ENCODE data around the gene THSD7B.

Gene THSD7B

DNA sequence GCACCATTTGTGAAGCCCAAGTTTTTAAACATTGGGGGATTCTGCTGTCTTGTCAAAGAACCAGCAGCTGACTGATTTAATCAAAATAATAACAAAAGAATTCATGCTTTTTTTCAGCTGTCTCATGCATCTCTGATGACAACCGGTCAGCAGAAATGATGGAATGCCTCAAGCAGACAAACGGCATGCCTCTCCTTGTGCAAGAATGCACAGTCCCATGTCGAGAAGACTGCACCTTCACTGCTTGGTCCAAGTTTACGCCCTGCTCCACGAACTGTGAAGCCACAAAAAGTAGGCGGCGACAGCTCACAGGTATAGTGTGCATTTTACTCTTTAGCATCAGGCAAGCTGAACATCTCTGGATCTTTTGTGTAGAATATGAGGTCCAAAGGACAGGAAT, 640.2 kb downstream of the THSD7B start:
- no peak for DNase-seq

DNA sequence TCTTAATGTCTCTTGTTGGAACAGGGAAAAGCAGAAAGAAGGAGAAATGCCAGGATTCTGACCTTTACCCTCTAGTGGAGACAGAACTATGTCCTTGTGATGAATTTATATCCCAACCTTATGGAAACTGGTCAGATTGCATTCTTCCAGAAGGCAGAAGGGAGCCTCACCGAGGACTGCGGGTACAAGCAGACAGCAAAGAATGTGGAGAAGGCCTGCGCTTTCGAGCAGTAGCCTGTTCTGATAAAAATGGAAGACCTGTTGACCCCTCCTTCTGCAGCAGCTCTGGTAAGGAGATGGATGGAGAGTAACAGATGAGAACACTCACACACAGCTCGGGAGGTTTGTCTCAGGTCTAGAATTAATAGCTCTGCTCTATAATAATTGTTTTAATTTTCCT, 646.2 kb downstream of the THSD7B start:
- DNase-seq = no peak

DNA sequence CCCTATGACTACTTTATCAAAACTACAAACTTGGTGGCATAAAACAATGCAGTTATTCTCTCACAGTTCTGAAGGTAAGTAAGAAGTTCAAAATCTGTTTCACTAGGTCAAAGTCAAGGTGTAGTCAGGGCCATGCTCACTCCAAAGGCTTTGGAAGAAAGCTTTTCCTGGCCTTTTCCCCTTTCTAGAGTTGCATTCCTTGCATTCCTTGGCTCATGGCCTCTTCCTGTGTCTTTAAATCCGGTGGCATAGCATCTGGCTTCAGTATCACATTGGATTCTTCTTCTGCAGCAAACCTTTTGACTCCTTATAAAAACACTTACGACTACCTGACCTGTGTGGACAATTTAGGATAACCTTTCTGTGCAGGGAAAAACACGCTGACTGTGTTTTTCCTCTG, 655.4 kb downstream of the THSD7B start:
- DNase-seq = no peak

- no peak for DNase-seq
Observed at GRCh38 chr2:137435162-137435561, 669.8 kb downstream of the THSD7B start.

GRCh38 chr2:137437386-137437785, 672.0 kb downstream of the THSD7B start:
- DNase-seq = no peak

- DNase-seq = no peak
Observed at GRCh38 chr2:137444970-137445369, 679.6 kb downstream of the THSD7B start.

DNA sequence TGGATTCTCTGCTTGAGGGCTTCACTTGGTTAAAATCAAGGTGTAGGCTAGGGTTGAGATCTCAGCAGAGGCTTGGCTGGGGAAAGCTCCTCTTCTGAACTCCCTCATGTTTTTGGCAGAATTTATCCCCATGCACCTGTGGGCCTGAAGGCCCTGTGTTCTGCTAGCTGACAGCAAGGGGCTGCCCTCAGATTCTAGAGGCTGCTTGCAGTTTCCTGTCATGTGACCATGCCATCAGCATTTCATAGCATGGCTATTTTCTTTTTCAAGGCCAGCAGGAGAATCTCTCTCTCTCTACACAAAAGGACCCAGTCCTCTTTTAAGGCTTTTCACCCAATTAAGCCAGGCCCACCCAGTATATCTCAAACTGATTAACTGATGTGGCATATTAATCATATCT, 684.1 kb downstream of the THSD7B start:
- no peak for DNase-seq

GRCh38 chr2:137454886-137455285, 689.5 kb downstream of the THSD7B start:
- no peak for DNase-seq

DNA sequence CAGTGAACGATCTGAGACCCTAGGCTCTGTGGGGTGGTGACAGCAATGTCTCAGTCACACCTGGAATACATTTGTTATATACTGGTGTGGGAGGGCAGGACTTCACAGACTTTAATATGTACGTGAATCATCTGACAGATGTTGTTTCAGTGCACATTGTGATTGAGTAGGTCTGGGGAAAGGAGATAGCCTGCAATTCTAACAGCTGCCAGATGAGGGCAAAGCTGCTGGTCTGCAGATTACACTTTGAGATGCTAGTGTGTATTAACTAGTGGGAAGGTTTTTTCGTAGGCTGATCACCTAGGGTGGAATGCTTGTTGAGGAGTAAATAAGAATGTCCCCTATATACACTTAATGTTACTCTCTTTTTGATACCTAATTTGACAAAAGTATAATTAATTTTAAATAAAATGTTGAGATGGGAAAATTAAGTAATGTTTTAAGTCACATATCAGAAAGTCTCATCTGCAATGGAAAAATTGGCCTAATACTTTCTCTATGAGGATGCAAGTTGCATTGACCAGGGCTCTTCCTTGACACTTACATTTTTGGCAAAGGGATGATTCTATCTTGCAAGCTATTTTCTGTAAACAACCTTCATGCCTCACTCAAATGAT, 702.0 kb downstream of the THSD7B start:
- no peak for DNase-seq

- DNase-seq = no peak
Observed at GRCh38 chr2:137493261-137493660, 727.9 kb downstream of the THSD7B start.

GRCh38 chr2:137500599-137500998, 735.3 kb downstream of the THSD7B start:
- DNase-seq = no peak

GRCh38 chr2:137507237-137507636, 741.9 kb downstream of the THSD7B start:
- DNase-seq = no peak

- no peak for DNase-seq
Observed at GRCh38 chr2:137508739-137509384, 743.5 kb downstream of the THSD7B start.

DNA sequence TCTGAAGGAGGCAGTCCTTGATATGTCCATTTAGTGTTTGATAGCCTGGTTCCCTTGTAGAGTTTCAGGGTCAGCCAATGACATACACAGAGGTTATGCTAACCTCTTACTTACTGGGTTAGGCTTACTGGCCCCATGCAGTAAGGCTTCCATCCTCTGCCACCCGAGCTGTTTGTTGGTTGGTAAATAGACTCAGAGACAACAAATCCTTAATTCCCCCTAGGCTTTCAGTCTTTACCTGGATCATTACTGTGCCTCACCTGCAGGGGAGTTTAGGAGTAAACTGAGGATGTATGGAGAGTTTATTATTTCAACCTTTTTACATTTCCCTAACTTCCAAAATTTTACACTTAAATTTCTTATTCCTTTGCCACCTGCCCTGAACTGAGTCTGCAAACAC, 746.2 kb downstream of the THSD7B start:
- no peak for DNase-seq

- DNase-seq = no peak
Observed at GRCh38 chr2:137521653-137522619, 756.6 kb downstream of the THSD7B start.

- DNase-seq = no peak
Observed at GRCh38 chr2:137522620-137523011, 757.3 kb downstream of the THSD7B start.

DNA sequence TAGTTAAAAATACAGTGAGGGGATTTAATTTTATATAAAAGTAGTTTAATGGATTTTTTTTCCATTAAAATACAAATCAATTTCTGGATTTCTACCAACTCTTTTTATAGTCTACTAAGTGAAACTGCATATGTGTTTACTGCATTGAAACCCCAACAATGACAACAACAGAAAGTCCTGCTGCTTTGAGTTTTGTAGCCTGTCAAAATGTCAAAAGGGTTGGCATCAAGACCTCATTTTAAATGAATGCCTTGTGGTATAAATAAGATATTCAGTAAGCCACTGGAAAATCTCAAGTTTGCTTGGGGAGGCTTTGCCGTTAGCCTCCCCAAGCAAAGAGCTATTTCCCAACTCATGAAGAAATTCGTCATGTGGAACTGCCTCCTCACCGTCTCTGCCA, 758.6 kb downstream of the THSD7B start:
- no peak for DNase-seq

DNA sequence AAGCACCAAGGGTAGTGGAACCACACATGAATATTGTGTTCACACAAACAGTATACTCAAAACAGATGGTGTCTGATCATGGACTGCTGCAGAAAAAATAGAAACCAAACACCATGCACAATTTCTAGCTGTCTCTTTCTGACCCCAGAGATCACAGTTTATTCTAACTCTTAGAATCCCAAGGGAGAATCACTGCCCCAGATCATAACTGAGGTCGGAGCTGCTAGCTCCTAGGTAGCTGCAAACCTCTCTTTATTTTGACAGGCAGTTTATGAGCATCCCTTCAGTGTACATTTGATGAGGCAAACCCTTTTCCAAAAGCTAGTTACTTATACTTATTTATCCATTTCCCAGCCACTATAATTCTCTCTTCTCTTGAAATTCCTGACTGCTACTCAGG, 759.8 kb downstream of the THSD7B start:
- no peak for DNase-seq

DNA sequence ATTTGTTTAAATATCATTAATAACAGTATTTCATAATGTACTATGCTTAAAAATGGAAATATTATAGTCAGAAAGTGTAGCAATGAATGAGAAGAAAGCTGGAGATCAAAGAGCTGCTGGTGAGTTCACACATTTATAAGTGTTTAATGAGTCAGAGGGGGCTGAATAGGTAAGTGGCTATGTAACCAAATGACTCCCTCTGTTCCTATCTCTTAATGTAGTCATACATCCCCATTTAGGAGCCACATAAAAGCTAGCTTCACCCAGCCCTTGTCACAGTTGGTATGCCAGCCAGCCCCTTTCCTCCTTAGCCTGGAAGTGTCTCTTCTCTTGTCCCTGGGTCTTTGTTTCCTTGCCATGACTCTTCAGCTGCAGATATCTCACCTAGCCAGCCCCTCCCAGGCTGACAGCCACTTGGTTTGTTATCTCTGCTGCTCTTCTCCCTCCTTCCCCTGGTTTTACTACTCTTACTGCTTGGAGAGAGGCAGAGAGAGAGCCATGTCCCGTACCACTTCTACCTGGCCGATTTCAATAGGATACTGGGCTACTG, 760.4 kb downstream of the THSD7B start:
- no peak for DNase-seq

DNA sequence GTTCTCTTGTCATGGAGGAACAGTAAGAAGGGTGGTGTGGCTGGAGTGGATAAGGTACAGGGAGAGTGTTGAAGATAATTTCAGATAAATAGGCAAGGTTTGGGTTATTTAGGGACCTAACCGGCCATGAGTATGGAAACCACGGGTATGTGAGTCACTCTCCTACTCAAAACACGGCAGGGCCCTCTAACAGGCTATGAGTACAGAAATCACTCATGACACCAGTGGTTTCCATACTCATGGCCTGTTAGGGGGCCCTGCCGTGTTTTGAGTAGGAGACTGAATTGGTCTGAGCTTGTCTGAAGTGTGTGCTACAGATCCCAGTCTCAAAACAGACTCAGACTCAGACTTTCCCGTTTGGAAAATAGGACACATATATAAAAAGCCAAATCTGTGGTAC, 770.6 kb downstream of the THSD7B start:
- no peak for DNase-seq

DNA sequence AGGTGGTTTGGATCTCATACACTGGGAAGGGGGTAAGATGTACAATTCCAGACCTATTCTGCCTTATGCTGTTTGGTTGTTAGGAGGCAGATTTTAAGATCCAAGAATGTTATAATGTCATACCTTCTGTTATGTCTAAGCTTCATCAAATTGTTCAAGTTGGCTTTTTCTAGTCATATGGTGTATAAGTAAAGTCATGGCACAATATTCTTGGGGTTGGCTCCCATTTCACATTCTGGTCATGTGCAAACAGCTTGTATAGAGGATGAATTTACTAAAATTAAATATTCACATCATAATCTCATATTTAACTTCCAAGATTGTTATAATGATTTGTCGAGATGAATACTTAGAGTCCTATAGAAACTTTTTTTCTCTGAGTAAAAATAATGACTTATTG, 774.0 kb downstream of the THSD7B start:
- DNase-seq = no peak

DNA sequence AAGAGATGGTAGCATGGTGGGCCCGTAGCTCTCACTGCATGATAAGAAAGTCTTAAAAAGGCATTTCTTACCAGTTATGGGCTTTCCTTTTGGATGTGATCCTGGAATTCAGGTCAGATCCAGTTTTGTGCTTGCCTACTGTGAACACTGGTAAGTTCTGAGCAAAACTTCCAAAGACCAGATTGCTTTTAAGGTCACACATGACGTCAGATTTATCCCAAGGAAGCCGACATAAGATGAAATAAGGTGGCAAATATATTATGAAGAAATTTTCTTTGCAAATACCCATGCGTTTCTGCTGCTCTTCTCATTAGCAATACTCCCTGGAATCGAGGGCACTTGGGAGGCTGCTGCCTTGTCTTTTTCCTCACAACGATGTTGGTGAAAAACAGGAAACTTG, 782.5 kb downstream of the THSD7B start:
- DNase-seq = no peak

- DNase-seq = no peak
Observed at GRCh38 chr2:137566387-137566786, 801.0 kb downstream of the THSD7B start.

DNA sequence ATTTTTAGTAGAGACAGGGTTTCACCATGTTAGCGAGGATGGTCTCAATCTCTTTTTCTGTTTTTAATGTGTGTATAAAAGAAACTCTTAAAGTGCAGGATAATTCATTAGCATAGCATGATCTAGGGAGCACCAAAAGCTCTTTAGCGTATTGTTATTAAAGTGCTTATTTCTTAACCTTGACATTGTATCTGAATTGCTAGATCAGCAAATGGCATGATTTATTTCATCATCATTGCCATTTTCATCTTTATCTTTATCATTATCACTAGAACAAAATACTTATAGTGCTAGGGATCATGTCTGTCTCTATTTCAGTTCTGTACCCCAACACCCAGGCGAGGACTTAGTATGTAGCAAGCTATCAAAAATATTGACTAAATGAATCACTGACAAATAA, 805.1 kb downstream of the THSD7B start:
- DNase-seq = no peak

Measured in amniotic stem cell (primary cell).